Activated CD4-positive, CD25-positive, alpha-beta regulatory T cell treated with anti-CD3 and anti-CD28 coated beads, Interleukin-2, amount 50 U/mL, for 24 hours (primary cell): ENCODE measurements around the gene NOS1AP.

ENCODE experiments used
- ATAC-seq, 2 donors: fragments of 150-1000 bp; cut with Tn5 transposase; one replicate each; pipeline ENCODE4 v1.10.0; 2021; ENCODE audit warnings: mild to moderate bottlenecking in 1 of 2, moderate library complexity in 1 of 2

NOS1AP gene

GRCh38 chr1:162139211-162139610, 69.7 kb downstream of the NOS1AP start:
- no peak for ATAC-seq

DNA sequence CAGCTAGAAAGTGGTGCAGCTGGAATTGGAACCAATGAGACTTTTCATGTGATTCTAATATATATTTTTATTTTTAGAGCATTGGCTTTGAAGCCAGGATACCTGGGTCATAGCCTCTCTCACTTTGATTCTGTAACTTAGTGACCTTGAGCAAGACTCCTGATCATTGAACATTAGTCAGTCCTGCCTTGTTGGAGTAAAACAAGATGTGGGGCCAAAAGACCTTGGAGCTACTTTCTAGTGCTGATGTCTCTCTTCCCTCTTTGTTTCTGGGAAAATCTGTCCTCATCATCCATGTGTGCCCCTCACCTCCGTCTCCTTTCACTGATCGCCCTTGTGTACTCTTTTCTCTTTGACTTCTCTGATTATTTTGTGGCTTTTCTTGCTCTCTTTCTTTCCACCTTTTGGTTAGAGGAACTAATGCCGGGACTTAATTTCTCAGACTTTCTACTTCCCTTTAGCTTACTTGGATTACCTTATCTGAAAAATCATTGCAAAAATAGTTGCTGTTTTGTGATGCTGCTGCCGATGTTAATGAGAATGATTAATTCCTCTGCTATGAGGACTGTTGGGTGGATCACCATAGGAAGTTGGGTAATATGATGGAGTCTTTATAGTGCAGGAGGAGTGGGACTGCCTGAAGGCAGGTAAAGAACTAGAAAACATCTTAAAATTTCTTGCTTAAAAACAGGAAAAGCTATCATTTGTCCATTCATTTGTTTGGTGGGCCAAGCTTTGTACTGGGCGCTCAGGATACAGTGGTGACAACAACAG, 72.0 kb downstream of the NOS1AP start:
- no peak for ATAC-seq

GRCh38 chr1:162142968-162143367, 73.5 kb downstream of the NOS1AP start:
- no peak for ATAC-seq

- ATAC-seq: no peak
Measured at GRCh38 chr1:162144268-162144667, 74.8 kb downstream of the NOS1AP start.

GRCh38 chr1:162144853-162145252, 75.4 kb downstream of the NOS1AP start:
- no peak for ATAC-seq

DNA sequence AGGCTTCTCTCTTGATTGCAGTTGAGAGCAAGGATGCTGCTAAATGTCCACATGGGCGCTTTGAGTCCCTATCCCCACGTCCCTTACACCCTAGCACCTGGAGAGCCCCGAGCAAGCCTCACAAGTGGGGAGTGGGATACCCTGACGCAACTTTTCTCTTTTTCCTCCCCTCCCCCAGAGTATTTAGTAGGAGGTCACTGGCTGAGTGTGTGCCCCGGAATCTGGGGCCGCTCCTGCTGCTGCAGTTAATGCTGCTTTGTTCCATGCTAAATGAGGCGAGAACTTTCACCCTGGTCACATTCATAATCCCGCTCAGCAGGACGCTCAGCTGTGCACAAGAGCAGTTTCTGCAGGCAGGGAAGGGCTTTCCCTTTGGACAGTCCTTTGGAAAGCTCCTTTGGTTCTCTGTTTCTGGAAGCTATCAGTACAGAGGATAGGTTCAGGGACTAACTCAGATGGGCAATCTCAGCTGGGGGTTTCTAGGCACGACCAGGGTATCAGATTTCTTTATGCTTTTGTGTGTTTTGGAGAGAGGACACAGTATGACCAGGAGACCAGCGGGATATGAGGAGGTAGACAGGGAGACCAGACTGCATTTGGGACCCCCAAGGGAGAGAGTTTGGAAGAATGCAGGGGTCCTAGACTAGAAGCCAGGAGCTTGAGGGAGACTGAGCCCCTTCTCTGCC, 75.9 kb downstream of the NOS1AP start:
- ATAC-seq: no peak

- no peak for ATAC-seq
Measured at GRCh38 chr1:162145966-162146696, 76.6 kb downstream of the NOS1AP start.

GRCh38 chr1:162147760-162148159, 78.3 kb downstream of the NOS1AP start:
- ATAC-seq: no peak

GRCh38 chr1:162150112-162150511, 80.6 kb downstream of the NOS1AP start:
- ATAC-seq: no peak

- peak in 1 of 2 donors; percentile 38 for ATAC-seq
Measured at GRCh38 chr1:162151900-162152829, 82.7 kb downstream of the NOS1AP start.

GRCh38 chr1:162153374-162153773, 83.9 kb downstream of the NOS1AP start:
- no peak for ATAC-seq

GRCh38 chr1:162157469-162157868, 88.0 kb downstream of the NOS1AP start:
- ATAC-seq: no peak

GRCh38 chr1:162158624-162159271, 89.3 kb downstream of the NOS1AP start:
- no peak for ATAC-seq

DNA sequence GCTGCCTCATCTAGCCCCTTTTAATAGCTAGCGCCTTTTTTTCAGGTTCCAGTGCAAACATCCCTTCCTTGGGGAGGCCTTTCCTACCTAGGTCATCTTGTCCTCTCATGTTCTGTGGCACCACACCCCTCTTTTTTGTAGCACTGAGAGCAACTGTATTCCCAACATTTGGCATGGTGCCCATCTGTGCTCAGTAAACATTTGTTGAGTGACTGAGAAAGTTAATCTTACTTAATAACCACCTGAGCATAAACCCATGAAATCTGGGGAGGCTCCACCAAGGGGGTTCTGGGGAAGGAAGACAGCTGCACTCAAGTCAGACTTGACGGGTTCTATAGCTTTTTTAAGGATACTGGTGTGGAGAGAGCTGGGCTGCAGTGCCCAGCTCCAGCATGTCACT, 90.0 kb downstream of the NOS1AP start:
- ATAC-seq: no peak

- no peak for ATAC-seq
Measured at GRCh38 chr1:162161916-162162550, 92.5 kb downstream of the NOS1AP start.

DNA sequence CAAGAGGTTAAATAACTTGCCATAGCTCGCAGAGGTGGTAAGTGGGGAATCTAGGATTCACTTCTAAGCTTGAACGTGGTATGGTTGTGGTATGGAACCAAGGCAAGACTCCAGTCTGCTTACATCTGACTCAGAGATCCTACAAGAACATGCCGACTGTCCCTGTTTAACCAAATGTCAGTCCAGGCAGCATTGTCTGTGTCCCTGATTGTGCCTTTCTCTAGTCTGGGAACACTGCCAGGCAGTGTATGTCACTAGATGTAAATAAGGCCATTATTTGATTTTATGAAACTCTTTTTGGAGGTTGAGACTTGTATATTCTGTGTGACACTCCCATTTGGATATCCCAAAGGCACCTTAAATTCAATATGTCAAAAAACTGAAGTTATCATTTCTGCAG, 96.0 kb downstream of the NOS1AP start:
- ATAC-seq: no peak

DNA sequence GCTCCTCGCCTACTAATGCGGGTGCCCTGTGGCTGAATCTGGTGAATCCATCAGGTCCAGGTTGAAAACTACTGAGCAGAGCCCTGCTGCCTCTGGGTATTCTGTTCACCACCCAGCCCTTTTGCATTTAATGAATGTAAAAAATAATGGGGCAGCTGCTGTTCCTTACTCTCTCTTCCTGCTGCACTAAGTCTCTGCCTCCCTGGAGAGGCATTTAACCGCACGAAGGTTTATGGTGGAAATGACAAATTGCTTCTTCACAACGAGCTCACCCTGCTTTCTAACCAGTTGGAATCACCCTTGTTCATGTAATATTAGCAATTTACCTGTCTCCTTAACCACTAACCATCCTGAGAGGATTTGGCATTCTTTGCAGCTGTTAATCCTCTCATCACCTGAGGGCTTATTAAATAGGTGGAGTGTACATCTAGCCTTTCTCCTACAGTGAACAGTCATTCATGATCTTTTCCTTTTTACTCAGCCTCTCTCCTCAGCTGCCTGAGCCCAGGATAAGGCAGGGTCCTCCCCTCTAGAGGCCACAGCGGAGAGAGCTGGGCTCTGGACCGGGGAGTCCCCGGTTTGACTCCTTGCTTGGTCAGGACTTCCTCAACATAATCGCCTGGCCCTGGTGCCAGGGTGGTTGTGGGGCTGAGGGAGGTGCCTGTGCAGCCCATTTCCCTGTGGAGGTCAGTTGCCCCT, 97.6 kb downstream of the NOS1AP start:
- ATAC-seq: no peak

DNA sequence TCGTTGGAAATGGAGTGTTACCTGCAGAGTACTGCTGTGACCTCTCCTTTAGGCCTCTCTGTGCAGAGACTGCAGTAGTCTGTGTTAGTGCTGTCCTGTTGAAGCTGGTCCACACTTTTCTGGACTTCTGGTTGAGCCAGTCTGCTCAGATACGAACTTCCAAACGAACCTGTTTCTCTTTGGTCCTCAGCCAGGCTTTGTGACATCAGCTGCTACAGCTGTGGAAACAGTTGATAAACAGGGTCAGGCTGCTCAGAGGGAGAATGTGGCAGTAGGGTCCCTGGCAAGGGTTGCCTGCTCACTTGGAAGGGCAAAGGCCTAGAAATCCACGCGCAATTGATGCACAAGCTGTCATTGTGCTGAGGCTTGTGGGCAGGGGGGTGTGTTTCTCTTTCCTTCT, 98.8 kb downstream of the NOS1AP start:
- no peak for ATAC-seq

- no peak for ATAC-seq
Measured at GRCh38 chr1:162169031-162169790, 99.7 kb downstream of the NOS1AP start.

- no peak for ATAC-seq
Measured at GRCh38 chr1:162171111-162171510, 101.6 kb downstream of the NOS1AP start.
